NCI-H69 (cell line): ENCODE measurements around the gene CHRNA10.

Source experiments
- DNase-seq: peaks from one replicate; lab custom pipeline; 2025; lab: John Stamatoyannopoulos, UW

CHRNA10 gene

GRCh38 chr11:3632070-3632660 lies 39.0 kb downstream of the CHRNA10 start:
- no peak for DNase-seq

GRCh38 chr11:3631331-3631730 lies 39.9 kb downstream of the CHRNA10 start:
- no peak for DNase-seq

- DNase-seq: no peak
These were observed 43.9 kb downstream of the CHRNA10 start for GRCh38 chr11:3627291-3627690.

GRCh38 chr11:3626250-3626960 lies 44.8 kb downstream of the CHRNA10 start:
- no peak for DNase-seq

- no peak for DNase-seq
These were observed 47.3 kb downstream of the CHRNA10 start for GRCh38 chr11:3623767-3624458.

- DNase-seq: no peak
These were observed 48.1 kb downstream of the CHRNA10 start for GRCh38 chr11:3623121-3623520.

GRCh38 chr11:3622521-3622920 lies 48.7 kb downstream of the CHRNA10 start:
- DNase-seq: no peak

- no peak for DNase-seq
These were observed 53.2 kb downstream of the CHRNA10 start for GRCh38 chr11:3617990-3618389.

GRCh38 chr11:3616721-3617460 lies 54.3 kb downstream of the CHRNA10 start:
- no peak for DNase-seq

- no peak for DNase-seq
These were observed 55.2 kb downstream of the CHRNA10 start for GRCh38 chr11:3615998-3616397.
